ENCODE measurements around the gene AQP2. TPM values are rescaled to one million over a fixed set of nuclear protein-coding genes. Genes with fewer than 3 reads are reported as not detected.

Gene AQP2
- total RNA-seq, 1 experiment from 2014 or later = 0.36 TPM

DNA sequence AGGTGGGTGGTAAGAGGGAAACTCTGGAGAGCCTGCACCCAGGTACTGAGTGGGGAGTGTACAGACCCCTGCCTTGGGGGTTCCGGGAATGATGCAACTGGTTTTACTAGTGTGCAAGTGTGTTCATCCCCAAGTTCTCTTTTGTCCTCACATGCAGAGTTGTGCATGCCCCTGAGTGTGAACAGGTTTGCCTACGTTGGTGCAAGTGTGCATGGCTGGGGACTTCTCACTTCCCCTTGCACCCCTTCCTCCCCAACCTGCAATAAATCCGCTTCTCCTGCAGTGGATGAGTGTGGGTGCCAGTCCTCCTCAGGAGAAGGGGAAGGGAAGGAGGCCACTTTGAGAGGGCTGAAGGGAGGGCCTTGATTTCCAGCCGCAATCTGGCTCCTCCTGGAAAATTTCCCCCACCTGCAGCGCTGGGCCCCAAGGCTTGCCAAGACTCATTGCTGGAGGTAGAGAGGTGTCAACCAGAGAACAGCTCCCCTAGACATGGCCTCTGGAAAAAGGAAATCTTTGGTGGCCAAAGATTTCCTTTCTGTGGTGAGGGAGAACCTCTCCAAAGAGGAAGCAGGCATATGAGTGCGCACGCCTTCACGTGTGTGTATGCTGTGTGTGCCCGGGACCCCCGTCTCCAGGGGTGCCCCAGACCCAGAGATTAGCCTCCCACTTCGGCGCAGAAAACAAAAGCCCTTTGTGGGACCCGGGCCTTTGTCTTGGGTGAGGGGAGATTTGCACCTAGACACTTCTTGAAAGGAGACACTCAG lies 5.5 kb downstream of the AQP2 start:
- Histone ChIP-seq H3K4me3 (ENCODE audit: low read depth in 2 of 2, low read length in 2 of 2) (no peak overlapping the region), H3K27me3 (ENCODE audit: control insufficient read depth, insufficient read depth, low read length) (no peaks in the 10 kb centered on the region), H3K9me3 (ENCODE audit: control insufficient read depth, insufficient read depth, low read depth, low read length) (no peaks in the 10 kb centered on the region), H3K27ac (ENCODE audit: low read length) (peak overlapping the region; percentile 34; the same call in 1 of the 2 replicates), H3K4me1 (ENCODE audit: control insufficient read depth, insufficient read depth, low read length) (peaks cover 22% of the 10 kb centered on the region), H3K36me3 (ENCODE audit: control insufficient read depth, insufficient read depth, low read length) (no peaks in the 10 kb centered on the region)
- ChIA-PET CTCF (interaction anchor here (0.6 to 1.6 kb wide), 2 partner anchors 11 to 14 kb away, joined by 3 to 5 read pairs; no protein-coding TSS in a partner anchor), POLR2A (interaction anchor here (0.5 kb wide), 1 partner anchor 84 kb away, joined by 5 read pairs; no protein-coding TSS in a partner anchor)
- intact Hi-C loops (cut with micrococcal nuclease; ENCODE audit: unreplicated experiment) (loop anchor here (10.0 kb wide), 1 partner anchor 181 kb away; no protein-coding TSS in a partner anchor), in situ Hi-C loops (cut with HindIII; ENCODE audit: low pct_unique_long_range_greater_than_20kb, low sequenced_read_pairs) (no loop called here)
- ATAC-seq = no peak
- no peak for DNase-seq (ENCODE audit: low read depth, low spot score)
- TF ChIP-seq POLR2AphosphoS5 (IDR thresholded peaks at IDR 0.05; ENCODE audit: low read depth, low read length) = no peak
- TF ChIP-seq SIN3A (IDR thresholded peaks at IDR 0.05; ENCODE audit: borderline replicate concordance, insufficient read depth, low read depth, low read length) = no peak
- TF ChIP-seq, protein P1, sequence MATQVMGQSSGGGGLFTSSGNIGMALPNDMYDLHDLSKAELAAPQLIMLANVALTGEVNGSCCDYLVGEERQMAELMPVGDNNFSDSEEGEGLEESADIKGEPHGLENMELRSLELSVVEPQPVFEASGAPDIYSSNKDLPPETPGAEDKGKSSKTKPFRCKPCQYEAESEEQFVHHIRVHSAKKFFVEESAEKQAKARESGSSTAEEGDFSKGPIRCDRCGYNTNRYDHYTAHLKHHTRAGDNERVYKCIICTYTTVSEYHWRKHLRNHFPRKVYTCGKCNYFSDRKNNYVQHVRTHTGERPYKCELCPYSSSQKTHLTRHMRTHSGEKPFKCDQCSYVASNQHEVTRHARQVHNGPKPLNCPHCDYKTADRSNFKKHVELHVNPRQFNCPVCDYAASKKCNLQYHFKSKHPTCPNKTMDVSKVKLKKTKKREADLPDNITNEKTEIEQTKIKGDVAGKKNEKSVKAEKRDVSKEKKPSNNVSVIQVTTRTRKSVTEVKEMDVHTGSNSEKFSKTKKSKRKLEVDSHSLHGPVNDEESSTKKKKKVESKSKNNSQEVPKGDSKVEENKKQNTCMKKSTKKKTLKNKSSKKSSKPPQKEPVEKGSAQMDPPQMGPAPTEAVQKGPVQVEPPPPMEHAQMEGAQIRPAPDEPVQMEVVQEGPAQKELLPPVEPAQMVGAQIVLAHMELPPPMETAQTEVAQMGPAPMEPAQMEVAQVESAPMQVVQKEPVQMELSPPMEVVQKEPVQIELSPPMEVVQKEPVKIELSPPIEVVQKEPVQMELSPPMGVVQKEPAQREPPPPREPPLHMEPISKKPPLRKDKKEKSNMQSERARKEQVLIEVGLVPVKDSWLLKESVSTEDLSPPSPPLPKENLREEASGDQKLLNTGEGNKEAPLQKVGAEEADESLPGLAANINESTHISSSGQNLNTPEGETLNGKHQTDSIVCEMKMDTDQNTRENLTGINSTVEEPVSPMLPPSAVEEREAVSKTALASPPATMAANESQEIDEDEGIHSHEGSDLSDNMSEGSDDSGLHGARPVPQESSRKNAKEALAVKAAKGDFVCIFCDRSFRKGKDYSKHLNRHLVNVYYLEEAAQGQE (IDR thresholded peaks at IDR 0.05; ENCODE audit: insufficient read depth in 1 of 2, low read depth in 2 of 2, low read length in 1 of 2) = no peak
- no peak for TF ChIP-seq TCF7L2 (IDR thresholded peaks at IDR 0.05; ENCODE audit: low read depth, low read length)
- TF ChIP-seq, protein P2, sequence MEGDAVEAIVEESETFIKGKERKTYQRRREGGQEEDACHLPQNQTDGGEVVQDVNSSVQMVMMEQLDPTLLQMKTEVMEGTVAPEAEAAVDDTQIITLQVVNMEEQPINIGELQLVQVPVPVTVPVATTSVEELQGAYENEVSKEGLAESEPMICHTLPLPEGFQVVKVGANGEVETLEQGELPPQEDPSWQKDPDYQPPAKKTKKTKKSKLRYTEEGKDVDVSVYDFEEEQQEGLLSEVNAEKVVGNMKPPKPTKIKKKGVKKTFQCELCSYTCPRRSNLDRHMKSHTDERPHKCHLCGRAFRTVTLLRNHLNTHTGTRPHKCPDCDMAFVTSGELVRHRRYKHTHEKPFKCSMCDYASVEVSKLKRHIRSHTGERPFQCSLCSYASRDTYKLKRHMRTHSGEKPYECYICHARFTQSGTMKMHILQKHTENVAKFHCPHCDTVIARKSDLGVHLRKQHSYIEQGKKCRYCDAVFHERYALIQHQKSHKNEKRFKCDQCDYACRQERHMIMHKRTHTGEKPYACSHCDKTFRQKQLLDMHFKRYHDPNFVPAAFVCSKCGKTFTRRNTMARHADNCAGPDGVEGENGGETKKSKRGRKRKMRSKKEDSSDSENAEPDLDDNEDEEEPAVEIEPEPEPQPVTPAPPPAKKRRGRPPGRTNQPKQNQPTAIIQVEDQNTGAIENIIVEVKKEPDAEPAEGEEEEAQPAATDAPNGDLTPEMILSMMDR (IDR thresholded peaks at IDR 0.05) = no peak
- BruUV-seq (replicated peaks) = no TSS peak

DNA sequence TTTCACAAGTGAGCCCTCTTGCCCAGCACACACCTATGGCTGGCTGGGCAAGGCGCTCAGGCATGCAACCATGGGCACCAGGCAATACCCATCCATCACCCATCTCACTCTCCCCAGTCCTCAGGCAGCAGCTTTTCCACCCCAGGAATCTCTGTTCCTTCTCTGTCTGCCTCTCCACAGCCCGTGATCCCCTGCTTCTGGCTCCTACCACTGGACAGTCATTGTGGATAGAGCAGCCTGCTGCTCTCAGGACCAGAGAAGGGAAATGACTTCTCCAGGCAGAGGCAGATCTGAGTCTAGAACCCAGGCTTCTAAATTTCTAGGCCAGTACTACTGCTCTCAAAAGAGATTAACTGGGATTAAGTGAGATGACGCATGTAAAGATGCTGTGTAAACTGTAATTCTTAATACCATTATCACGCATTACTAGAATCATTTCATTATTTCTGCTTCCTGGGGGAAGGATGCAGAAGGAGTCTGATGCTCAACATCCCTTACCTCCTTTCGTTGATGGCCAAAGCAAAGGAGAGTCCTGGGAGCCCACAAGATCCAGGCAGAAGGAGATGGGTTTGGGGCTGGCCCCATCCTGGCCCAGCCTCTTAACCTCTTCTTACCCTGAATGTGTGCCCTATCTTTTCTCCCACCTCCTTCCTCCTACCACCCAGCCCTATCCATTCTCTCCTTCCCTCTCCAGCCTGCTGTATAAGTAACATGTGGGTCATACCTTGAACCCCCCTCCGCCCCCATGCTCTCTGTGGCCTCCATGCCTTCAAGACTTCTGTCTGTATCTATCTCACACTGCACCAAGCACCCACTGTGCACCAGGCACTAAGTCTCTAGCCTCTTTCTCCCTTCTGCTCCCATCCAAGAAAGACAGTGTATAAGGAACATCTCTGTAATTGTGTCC lies 6.4 kb downstream of the AQP2 start:
- BruUV-seq (replicated peaks) = no TSS peak
- intact Hi-C loops (cut with micrococcal nuclease; ENCODE audit: unreplicated experiment) = loop anchor here (10.0 kb wide), 1 partner anchor 182 kb away; no protein-coding TSS in a partner anchor
- H3K4me1 ChIP-seq (ENCODE audit: control insufficient read depth, insufficient read depth, low read length) = peaks cover 22% of the 10 kb centered on the region
- ATAC-seq = no peak
- no peaks in the 10 kb centered on the region for H3K9me3 ChIP-seq (ENCODE audit: control insufficient read depth, insufficient read depth, low read depth, low read length)
- no peak for DNase-seq (ENCODE audit: low read depth, low spot score)
- in situ Hi-C loops (cut with HindIII; ENCODE audit: low pct_unique_long_range_greater_than_20kb, low sequenced_read_pairs) = no loop called here
- no peaks in the 10 kb centered on the region for H3K27me3 ChIP-seq (ENCODE audit: control insufficient read depth, insufficient read depth, low read length)
- ChIA-PET CTCF (no interaction called here), POLR2A (interaction anchor here (0.5 kb wide), 1 partner anchor 83 kb away, joined by 5 read pairs; no protein-coding TSS in a partner anchor)
- peak overlapping the region; percentile 44; the same call in 1 of the 2 replicates for H3K27ac ChIP-seq (ENCODE audit: low read length)
- no peaks in the 10 kb centered on the region for H3K36me3 ChIP-seq (ENCODE audit: control insufficient read depth, insufficient read depth, low read length)
- TF ChIP-seq TCF7L2 (IDR thresholded peaks at IDR 0.05; ENCODE audit: low read depth, low read length) (no peak), POLR2AphosphoS5 (IDR thresholded peaks at IDR 0.05; ENCODE audit: low read depth, low read length) (no peak), SIN3A (IDR thresholded peaks at IDR 0.05; ENCODE audit: borderline replicate concordance, insufficient read depth, low read depth, low read length) (no peak)
- TF ChIP-seq, protein P2 (IDR thresholded peaks at IDR 0.05) = no peak
- TF ChIP-seq, protein P1 (IDR thresholded peaks at IDR 0.05; ENCODE audit: insufficient read depth in 1 of 2, low read depth in 2 of 2, low read length in 1 of 2) = no peak
- no peak overlapping the region for H3K4me3 ChIP-seq (ENCODE audit: low read depth in 2 of 2, low read length in 2 of 2)

Data from Panc1 (cell line).